ENCODE measurements around the gene ADRB2.

Gene ADRB2

GRCh38 chr5:148826053-148826738 is at the start of gene ADRB2:
TSS of gene ADRB2 (plus strand) at chr5:148826611. CDS start at chr5:148826832, 221 bp downstream.
- Histone ChIP-seq H3K27me3 (ENCODE audit: insufficient read depth, low read depth) (no peaks in the 10 kb centered on the region), H3K4me3 (IDR thresholded peaks at IDR 0.05; ENCODE audit: insufficient read depth, low read depth, low read length) (no peak within 1 kb of the TSS), H3K9ac (peak within 1 kb of the TSS; percentile 90), H3K4me1 (ENCODE audit: low read depth, poor library complexity, severe bottlenecking) (peaks cover 14% of the 10 kb centered on the region), H3K27ac (peak within 1 kb of the TSS; percentile 99), H3K4me2 (peak within 1 kb of the TSS; percentile 99), H3K79me2 (ENCODE audit: insufficient read depth, low read depth) (peaks cover 48% of the 10 kb centered on the region), H3K36me3 (ENCODE audit: insufficient read depth) (no peaks in the 10 kb centered on the region), H4K20me1 (ENCODE audit: insufficient read depth) (peaks cover 3% of the 10 kb centered on the region; the same call in 1 of the 2 replicates), H2AFZ (ENCODE audit: low read depth) (peak within 1 kb of the TSS; percentile 49; the same call in 1 of the 2 replicates)
- TF ChIP-seq, protein P1, sequence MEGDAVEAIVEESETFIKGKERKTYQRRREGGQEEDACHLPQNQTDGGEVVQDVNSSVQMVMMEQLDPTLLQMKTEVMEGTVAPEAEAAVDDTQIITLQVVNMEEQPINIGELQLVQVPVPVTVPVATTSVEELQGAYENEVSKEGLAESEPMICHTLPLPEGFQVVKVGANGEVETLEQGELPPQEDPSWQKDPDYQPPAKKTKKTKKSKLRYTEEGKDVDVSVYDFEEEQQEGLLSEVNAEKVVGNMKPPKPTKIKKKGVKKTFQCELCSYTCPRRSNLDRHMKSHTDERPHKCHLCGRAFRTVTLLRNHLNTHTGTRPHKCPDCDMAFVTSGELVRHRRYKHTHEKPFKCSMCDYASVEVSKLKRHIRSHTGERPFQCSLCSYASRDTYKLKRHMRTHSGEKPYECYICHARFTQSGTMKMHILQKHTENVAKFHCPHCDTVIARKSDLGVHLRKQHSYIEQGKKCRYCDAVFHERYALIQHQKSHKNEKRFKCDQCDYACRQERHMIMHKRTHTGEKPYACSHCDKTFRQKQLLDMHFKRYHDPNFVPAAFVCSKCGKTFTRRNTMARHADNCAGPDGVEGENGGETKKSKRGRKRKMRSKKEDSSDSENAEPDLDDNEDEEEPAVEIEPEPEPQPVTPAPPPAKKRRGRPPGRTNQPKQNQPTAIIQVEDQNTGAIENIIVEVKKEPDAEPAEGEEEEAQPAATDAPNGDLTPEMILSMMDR (conservative IDR thresholded peaks at IDR 0.05; ENCODE audit: low read depth, low read length), result no peak

DNA sequence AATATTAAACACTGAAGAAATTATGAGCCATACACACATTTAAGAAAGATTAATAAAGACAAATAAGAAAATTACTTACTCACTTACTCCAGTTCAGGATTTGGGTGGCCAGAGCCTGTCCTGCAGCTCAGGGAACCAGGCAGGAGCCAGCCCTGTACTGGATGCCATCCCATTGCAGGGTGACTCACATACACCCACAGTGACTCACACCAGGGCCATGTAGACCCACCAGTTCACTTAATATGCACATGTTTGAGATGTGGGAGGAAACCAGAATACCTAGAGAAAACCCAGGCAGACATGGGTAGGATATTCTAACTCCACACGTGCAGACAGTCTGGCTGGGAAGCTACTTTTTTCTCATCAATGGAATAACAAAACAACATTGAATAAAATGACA is 49.6 kb upstream of the ADRB2 start:
- Histone ChIP-seq H3K4me2 (no peak overlapping the region), H3K27ac (no peak overlapping the region), H3K36me3 (ENCODE audit: insufficient read depth) (no peaks in the 10 kb centered on the region), H3K9ac (no peak overlapping the region), H2AFZ (ENCODE audit: low read depth) (no peak overlapping the region), H4K20me1 (ENCODE audit: insufficient read depth) (no peaks in the 10 kb centered on the region), H3K4me1 (ENCODE audit: low read depth, poor library complexity, severe bottlenecking) (no peaks in the 10 kb centered on the region), H3K4me3 (IDR thresholded peaks at IDR 0.05; ENCODE audit: insufficient read depth, low read depth, low read length) (no peak overlapping the region), H3K27me3 (ENCODE audit: insufficient read depth, low read depth) (no peaks in the 10 kb centered on the region), H3K79me2 (ENCODE audit: insufficient read depth, low read depth) (no peaks in the 10 kb centered on the region)
- TF ChIP-seq, protein P1 (conservative IDR thresholded peaks at IDR 0.05; ENCODE audit: low read depth, low read length), result no peak

GRCh38 chr5:148778882-148779281 is 47.5 kb upstream of the ADRB2 start:
- Histone ChIP-seq H3K27me3 (ENCODE audit: insufficient read depth, low read depth) (no peaks in the 10 kb centered on the region), H3K4me3 (IDR thresholded peaks at IDR 0.05; ENCODE audit: insufficient read depth, low read depth, low read length) (no peak overlapping the region), H3K4me2 (no peak overlapping the region), H3K4me1 (ENCODE audit: low read depth, poor library complexity, severe bottlenecking) (no peaks in the 10 kb centered on the region), H4K20me1 (ENCODE audit: insufficient read depth) (no peaks in the 10 kb centered on the region), H2AFZ (ENCODE audit: low read depth) (no peak overlapping the region), H3K27ac (no peak overlapping the region), H3K9ac (no peak overlapping the region), H3K36me3 (ENCODE audit: insufficient read depth) (no peaks in the 10 kb centered on the region), H3K79me2 (ENCODE audit: insufficient read depth, low read depth) (no peaks in the 10 kb centered on the region)
- TF ChIP-seq, protein P1 (conservative IDR thresholded peaks at IDR 0.05; ENCODE audit: low read depth, low read length), result no peak

GRCh38 chr5:148780711-148781110 is 45.7 kb upstream of the ADRB2 start:
- H3K4me3 ChIP-seq (IDR thresholded peaks at IDR 0.05; ENCODE audit: insufficient read depth, low read depth, low read length), result no peak overlapping the region
- H3K9ac ChIP-seq, result no peak overlapping the region
- H4K20me1 ChIP-seq (ENCODE audit: insufficient read depth), result no peaks in the 10 kb centered on the region
- TF ChIP-seq, protein P1 (conservative IDR thresholded peaks at IDR 0.05; ENCODE audit: low read depth, low read length), result no peak
- H3K4me2 ChIP-seq, result no peak overlapping the region
- H3K27ac ChIP-seq, result no peak overlapping the region
- H3K36me3 ChIP-seq (ENCODE audit: insufficient read depth), result no peaks in the 10 kb centered on the region
- H3K27me3 ChIP-seq (ENCODE audit: insufficient read depth, low read depth), result no peaks in the 10 kb centered on the region
- no peaks in the 10 kb centered on the region for H3K79me2 ChIP-seq (ENCODE audit: insufficient read depth, low read depth)
- no peaks in the 10 kb centered on the region for H3K4me1 ChIP-seq (ENCODE audit: low read depth, poor library complexity, severe bottlenecking)
- H2AFZ ChIP-seq (ENCODE audit: low read depth), result no peak overlapping the region

Measured in KMS-11 (cell line).